OCI-LY7 (cell line): ENCODE measurements around the gene MTHFD1L.

Experiments used
- CTCF ChIP-seq: fragments of 200-600 bp; sonication (generic); conservative IDR thresholded peaks from 2 replicates; pipeline ENCODE4 v1.5.1; 2014; ENCODE audit warnings: mild to moderate bottlenecking, antibody characterized with exemption, low read length, moderate library complexity, mixed read lengths
- EZH2phosphoT487 ChIP-seq: fragments of 200-600 bp; sonication (generic); IDR thresholded peaks from 2 replicates; pipeline ENCODE4 v1.6.1; 2018; ENCODE audit warnings: low read depth, borderline replicate concordance, mild to moderate bottlenecking, mixed run types, antibody characterized with exemption, low read length, moderate library complexity, mixed read lengths

GRCh38 chr6:150967910-150968309, 102.4 kb downstream of the MTHFD1L start:
- TF ChIP-seq CTCF = no peak
- TF ChIP-seq EZH2phosphoT487 = no peak
